NCI-H2196 (cell line): ENCODE results near the gene SMIM22.
"Not testable (repeated sequence)": the region's sequence is repeated elsewhere in the genome, so short reads cannot be mapped to it uniquely, and the experiment has no call there.

Experiments used
- DNase-seq: peaks from one replicate; lab custom pipeline; 2025; ENCODE audit not compliant: unreplicated experiment; lab: John Stamatoyannopoulos, UW

The SMIM22 gene

GRCh38 chr16:4768549-4769305 lies 26.4 kb upstream of the SMIM22 start:
- peak; percentile 97 for DNase-seq

GRCh38 chr16:4769306-4769638 lies 25.9 kb upstream of the SMIM22 start:
- no peak for DNase-seq

- DNase-seq = no peak
Measured at GRCh38 chr16:4771646-4772045, 23.5 kb upstream of the SMIM22 start.

- no peak for DNase-seq
Measured at GRCh38 chr16:4772351-4772750, 22.8 kb upstream of the SMIM22 start.

GRCh38 chr16:4775005-4775404 lies 20.2 kb upstream of the SMIM22 start:
- DNase-seq = no peak

GRCh38 chr16:4776141-4776705 lies 18.9 kb upstream of the SMIM22 start:
- no peak for DNase-seq

- no peak for DNase-seq
Measured at GRCh38 chr16:4777339-4778049, 17.7 kb upstream of the SMIM22 start.

GRCh38 chr16:4778050-4778392 lies 17.1 kb upstream of the SMIM22 start:
- DNase-seq = no peak

GRCh38 chr16:4780235-4780634 lies 14.9 kb upstream of the SMIM22 start:
- no peak for DNase-seq

- DNase-seq = no peak
Measured at GRCh38 chr16:4783251-4783950, 11.8 kb upstream of the SMIM22 start.

GRCh38 chr16:4783951-4784336 lies 11.2 kb upstream of the SMIM22 start:
- DNase-seq = no peak

- not testable (repeated sequence) for DNase-seq
Measured at GRCh38 chr16:4784444-4784987, 10.7 kb upstream of the SMIM22 start.

- DNase-seq = no peak
Measured at GRCh38 chr16:4785758-4786433, 9.3 kb upstream of the SMIM22 start.

- DNase-seq = no peak
Measured at GRCh38 chr16:4787068-4787467, 8.1 kb upstream of the SMIM22 start.

GRCh38 chr16:4787627-4788482 lies 7.3 kb upstream of the SMIM22 start, which contains the start of gene SEPTIN12:
Gene SEPTIN12 (minus strand): TSS chr16:4788345. CDS start chr16:4787645, 700 bp downstream.
- DNase-seq = no peak

GRCh38 chr16:4788489-4788889 lies 6.7 kb upstream of the SMIM22 start:
- DNase-seq = no peak

GRCh38 chr16:4788910-4789309 lies 6.3 kb upstream of the SMIM22 start:
- no peak for DNase-seq

- no peak for DNase-seq
Measured at GRCh38 chr16:4790261-4790660, 4.9 kb upstream of the SMIM22 start.

- no peak for DNase-seq
Measured at GRCh38 chr16:4790871-4791270, 4.3 kb upstream of the SMIM22 start.

GRCh38 chr16:4792951-4793513 lies 2.1 kb upstream of the SMIM22 start:
- no peak for DNase-seq
